Neural cell (in vitro differentiated cells): ENCODE measurements around the gene DHX29. TPM values are rescaled to one million over a fixed set of nuclear protein-coding genes. Genes with fewer than 3 reads are reported as not detected.

ENCODE experiments used
- H2AFZ ChIP-seq: fragments of 200-600, 300-800 bp; sonication (generic), shearing (Covaris generic); 2 replicates; pipeline ENCODE4 v1.6.0; 2014; ENCODE audit warnings: low read depth, mild to moderate bottlenecking, antibody characterized with exemption, low read length, moderate library complexity
- H3F3A ChIP-seq: fragments of 200-600 bp; shearing (Covaris generic); 2 replicates; pipeline ENCODE4 v1.6.1; 2016; ENCODE audit warnings: mild to moderate bottlenecking, moderate library complexity, mixed read lengths, antibody characterized with exemption, low read length; ENCODE audit not compliant: insufficient read depth, poor library complexity, severe bottlenecking
- H3K27ac ChIP-seq: fragments of 200-600, 300-800 bp; sonication (generic), shearing (Covaris generic); 2 replicates; pipeline ENCODE4 v1.5.1; 2014; ENCODE audit warnings: mild to moderate bottlenecking, low read length, moderate library complexity
- H3K27me3 ChIP-seq: fragments of 300-800, 200-600 bp; sonication (generic), shearing (Covaris generic); 2 replicates; pipeline ENCODE4 v1.6.0; 2014; ENCODE audit warnings: mild to moderate bottlenecking, low read depth, low read length, moderate library complexity; ENCODE audit not compliant: insufficient read depth
- H3K36me3 ChIP-seq: fragments of 300-800, 200-600 bp; sonication (generic), shearing (Covaris generic); 2 replicates; pipeline ENCODE4 v1.5.1; 2014; ENCODE audit warnings: mild to moderate bottlenecking, antibody characterized with exemption, low read length, moderate library complexity; ENCODE audit not compliant: insufficient read depth
- H3K4me2 ChIP-seq: fragments of 300-800, 200-600 bp; sonication (generic), shearing (Covaris generic); 2 replicates; pipeline ENCODE4 v1.6.0; 2014; ENCODE audit warnings: mild to moderate bottlenecking, low read length
- H3K4me3 ChIP-seq: fragments of 300-800, 200-600 bp; sonication (generic), shearing (Covaris generic); 2 replicates; pipeline ENCODE4 v1.5.1; 2014; ENCODE audit warnings: mild to moderate bottlenecking, low read length, moderate library complexity
- H3K79me2 ChIP-seq: fragments of 200-600 bp; shearing (Covaris generic); replicated peaks from 2 replicates; pipeline ENCODE4 v1.6.0; 2014; ENCODE audit warnings: mild to moderate bottlenecking, low read length, moderate library complexity; ENCODE audit not compliant: insufficient read depth
- H3K9ac ChIP-seq: fragments of 300-800, 200-600 bp; sonication (generic), shearing (Covaris generic); 2 replicates; pipeline ENCODE4 v1.6.1; 2016; ENCODE audit warnings: mild to moderate bottlenecking, low read length, mixed read lengths
- H3K9me2 ChIP-seq: fragments of 200-600 bp; shearing (Covaris generic); 2 replicates; pipeline ENCODE4 v1.6.1; 2016; ENCODE audit warnings: mild to moderate bottlenecking, low read length, mixed read lengths; ENCODE audit not compliant: insufficient read depth
- H3K9me3 ChIP-seq: fragments of 200-600, 300-800 bp; sonication (generic), shearing (Covaris generic); 2 replicates; pipeline ENCODE4 v1.6.1; 2016; ENCODE audit warnings: mild to moderate bottlenecking, mixed run types, low read length, moderate library complexity, mixed read lengths
- H4K20me1 ChIP-seq: fragments of 200-600 bp; shearing (Covaris generic); 2 replicates; pipeline ENCODE4 v1.6.1; 2016; ENCODE audit warnings: mild to moderate bottlenecking, mixed run types; ENCODE audit not compliant: insufficient read depth
- EP300 ChIP-seq: fragments of 450-650 bp; conservative IDR thresholded peaks from 2 replicates; pipeline ENCODE4 v1.6.1; 2014; ENCODE audit warnings: antibody characterized with exemption, mild to moderate bottlenecking, moderate library complexity; ENCODE audit not compliant: poor library complexity, severe bottlenecking
- EZH2 ChIP-seq: fragments of 200-600, 300-800 bp; shearing (Covaris generic), sonication (generic); IDR thresholded peaks from 2 replicates; pipeline ENCODE4 v1.6.1; 2014; ENCODE audit warnings: antibody characterized with exemption, low read length, borderline replicate concordance, mild to moderate bottlenecking; ENCODE audit not compliant: insufficient read depth, poor library complexity, severe bottlenecking
- MXI1 ChIP-seq: fragments of 450-650 bp; conservative IDR thresholded peaks from 2 replicates; pipeline ENCODE4 v1.6.1; 2014; ENCODE audit warnings: antibody characterized with exemption, mild to moderate bottlenecking; ENCODE audit not compliant: poor library complexity, severe bottlenecking
- POLR2AphosphoS5 ChIP-seq: IDR thresholded peaks from 2 replicates; pipeline ENCODE4 v1.6.1; 2012
- RAD21 ChIP-seq: fragments of 450-650 bp; conservative IDR thresholded peaks from 2 replicates; pipeline ENCODE4 v1.6.1; 2014; ENCODE audit warnings: antibody characterized with exemption, mild to moderate bottlenecking, moderate library complexity
- REST ChIP-seq: IDR thresholded peaks from 2 replicates; pipeline ENCODE4 v1.6.1; 2012; ENCODE audit warnings: borderline replicate concordance
- SMC3 ChIP-seq: fragments of 450-650 bp; conservative IDR thresholded peaks from 2 replicates; pipeline ENCODE4 v1.6.1; 2014; ENCODE audit warnings: antibody characterized with exemption, mild to moderate bottlenecking, moderate library complexity; ENCODE audit not compliant: poor library complexity
- TAF1 ChIP-seq: IDR thresholded peaks from 2 replicates; pipeline ENCODE4 v1.6.1; 2012; ENCODE audit warnings: low read depth
- polyA plus RNA-seq: library from polyadenylated mRNA; depleted of rRNA; stranded (reverse); fragments of >200 nt; gene quantifications from 2 replicates; pipeline ENCODE4 v1.2.3, GENCODE V29; 2014
- TF ChIP-seq, protein P1 (sequence below): fragments of 450-650 bp; IDR thresholded peaks from 2 replicates; pipeline ENCODE4 v1.5.1; 2014; ENCODE audit warnings: antibody characterized with exemption, mild to moderate bottlenecking, moderate library complexity; ENCODE audit not compliant: poor library complexity, severe bottlenecking

The DHX29 gene
- polyA plus RNA-seq, 1 donor from 2014 or later: 48.1 TPM

GRCh38 chr5:55226934-55227663 lies 80.4 kb downstream of the DHX29 start, which contains the start of gene MCIDAS:
Gene MCIDAS, minus strand, starts transcription at chr5:55227315. Its CDS starts 177 bp downstream, at chr5:55227138.
- no peaks in the 10 kb centered on the region for H3K9me2 ChIP-seq
- H3K4me2 ChIP-seq: peak within 1 kb of the TSS; percentile 14
- H3K9me3 ChIP-seq: peaks cover 1% of the 10 kb centered on the region
- no peak within 1 kb of the TSS for H3K9ac ChIP-seq
- H3K79me2 ChIP-seq: no peaks in the 10 kb centered on the region
- peaks cover under 1% of the 10 kb centered on the region for H3F3A ChIP-seq
- no peaks in the 10 kb centered on the region for H4K20me1 ChIP-seq
- peak within 1 kb of the TSS; percentile 70 for H3K4me3 ChIP-seq
- no peak within 1 kb of the TSS for H2AFZ ChIP-seq
- H3K27me3 ChIP-seq: peaks cover 100% of the 10 kb centered on the region
- H3K27ac ChIP-seq: no peak within 1 kb of the TSS
- no peaks in the 10 kb centered on the region for H3K36me3 ChIP-seq
- TF ChIP-seq SMC3: no peak
- TF ChIP-seq TAF1: no peak
- TF ChIP-seq RAD21: no peak
- no peak for TF ChIP-seq EZH2
- TF ChIP-seq MXI1: no peak
- no peak for TF ChIP-seq EP300
- no peak for TF ChIP-seq REST
- TF ChIP-seq, protein P1, sequence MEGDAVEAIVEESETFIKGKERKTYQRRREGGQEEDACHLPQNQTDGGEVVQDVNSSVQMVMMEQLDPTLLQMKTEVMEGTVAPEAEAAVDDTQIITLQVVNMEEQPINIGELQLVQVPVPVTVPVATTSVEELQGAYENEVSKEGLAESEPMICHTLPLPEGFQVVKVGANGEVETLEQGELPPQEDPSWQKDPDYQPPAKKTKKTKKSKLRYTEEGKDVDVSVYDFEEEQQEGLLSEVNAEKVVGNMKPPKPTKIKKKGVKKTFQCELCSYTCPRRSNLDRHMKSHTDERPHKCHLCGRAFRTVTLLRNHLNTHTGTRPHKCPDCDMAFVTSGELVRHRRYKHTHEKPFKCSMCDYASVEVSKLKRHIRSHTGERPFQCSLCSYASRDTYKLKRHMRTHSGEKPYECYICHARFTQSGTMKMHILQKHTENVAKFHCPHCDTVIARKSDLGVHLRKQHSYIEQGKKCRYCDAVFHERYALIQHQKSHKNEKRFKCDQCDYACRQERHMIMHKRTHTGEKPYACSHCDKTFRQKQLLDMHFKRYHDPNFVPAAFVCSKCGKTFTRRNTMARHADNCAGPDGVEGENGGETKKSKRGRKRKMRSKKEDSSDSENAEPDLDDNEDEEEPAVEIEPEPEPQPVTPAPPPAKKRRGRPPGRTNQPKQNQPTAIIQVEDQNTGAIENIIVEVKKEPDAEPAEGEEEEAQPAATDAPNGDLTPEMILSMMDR: peak; percentile 27
- peak; percentile 28 for TF ChIP-seq POLR2AphosphoS5

- Histone ChIP-seq H3K9me2 (no peaks in the 10 kb centered on the region), H3K9me3 (peaks cover 3% of the 10 kb centered on the region), H2AFZ (no peak overlapping the region), H3K79me2 (no peaks in the 10 kb centered on the region), H3K27ac (no peak overlapping the region), H3K36me3 (no peaks in the 10 kb centered on the region), H4K20me1 (no peaks in the 10 kb centered on the region), H3K4me2 (no peak overlapping the region), H3F3A (no peaks in the 10 kb centered on the region), H3K4me3 (peak overlapping the region; percentile 70), H3K27me3 (peaks cover 100% of the 10 kb centered on the region), H3K9ac (no peak overlapping the region)
- peak; percentile 66 for TF ChIP-seq RAD21
- no peak for TF ChIP-seq REST
- peak; percentile 70 for TF ChIP-seq SMC3
- peak; percentile 7 for TF ChIP-seq POLR2AphosphoS5
- TF ChIP-seq EZH2: no peak
- peak; percentile 26 for TF ChIP-seq MXI1
- TF ChIP-seq, protein P1: peak; percentile 82
- no peak for TF ChIP-seq EP300
Observed at GRCh38 chr5:55226027-55226933, 81.2 kb downstream of the DHX29 start.
